CD4-positive, alpha-beta T cell (primary cell): ENCODE measurements around the gene MTG2. TPM values are rescaled to one million over a fixed set of nuclear protein-coding genes. Genes with fewer than 3 reads are reported as not detected.

Source experiments
- ATAC-seq: fragments of 200-7000 bp; cut with Tn5 transposase; one replicate; pipeline ENCODE4 v1.10.0; 2022; ENCODE audit warnings: mild to moderate bottlenecking; ENCODE audit not compliant: poor library complexity
- CTCF ChIA-PET: fragments of 350-600 bp; sonication (Branson Sonifier 250); formaldehyde crosslinking; loops from one replicate; lab custom pipeline; 2021; ENCODE audit warnings: antibody characterized with exemption, inconsistent platforms; lab: Charles Lee
- POLR2A ChIA-PET: fragments of 350-600 bp; sonication (Branson Sonifier 250); formaldehyde crosslinking; loops from one replicate; lab custom pipeline; 2021; ENCODE audit warnings: antibody characterized with exemption, inconsistent platforms; lab: Charles Lee
- DNase-seq, 14 experiments: peaks; one replicate each; pipeline ENCODE4 v3.0.0-alpha.2; 2013 to 2020; ENCODE audit warnings: mixed read lengths in 2 of 14
- H3K27ac ChIP-seq, 2 donors: one replicate each; pipeline versions ENCODE4 v1.5.1 to v1.7.0; 2013; ENCODE audit warnings: low read length in 2 of 2, low read depth in 1 of 2, mild to moderate bottlenecking in 1 of 2
- H3K27me3 ChIP-seq, 2 experiments: 1 replicate in 1 of 2; 2 replicates in 1 of 2; pipeline versions ENCODE4 v1.6.1 to v1.7.0; 2013; ENCODE audit warnings: low read length in 2 of 2, control low read depth in 1 of 2, mild to moderate bottlenecking in 1 of 2, moderate library complexity in 1 of 2; ENCODE audit not compliant: insufficient read depth in 2 of 2, control insufficient read depth in 1 of 2
- H3K36me3 ChIP-seq: one replicate; pipeline ENCODE4 v1.6.1; 2013; ENCODE audit warnings: low read length, control low read depth; ENCODE audit not compliant: insufficient read depth
- H3K4me1 ChIP-seq: one replicate; pipeline ENCODE4 v1.6.1; 2013; ENCODE audit warnings: low read length, control low read depth; ENCODE audit not compliant: insufficient read depth
- H3K4me3 ChIP-seq: one replicate; pipeline ENCODE4 v1.5.1; 2013; ENCODE audit warnings: mild to moderate bottlenecking, low read length, moderate library complexity
- H3K9me3 ChIP-seq, 2 experiments: 1 replicate in 1 of 2; 2 replicates in 1 of 2; pipeline versions ENCODE4 v1.6.1 to v1.7.0; 2013; ENCODE audit warnings: low read length in 2 of 2, mild to moderate bottlenecking in 2 of 2, control low read depth in 1 of 2, moderate library complexity in 1 of 2; ENCODE audit not compliant: control insufficient read depth in 1 of 2, insufficient read depth in 1 of 2
- H3K27ac Mint-ChIP-seq: one replicate; pipeline ENCODE4 v1.8.0; 2020; ENCODE audit warnings: mixed read lengths
- H3K27me3 Mint-ChIP-seq: one replicate; pipeline ENCODE4 v1.8.0; 2021; ENCODE audit warnings: mixed read lengths
- H3K36me3 Mint-ChIP-seq: one replicate; pipeline ENCODE4 v1.8.0; 2021; ENCODE audit warnings: low read depth, mixed read lengths
- H3K4me1 Mint-ChIP-seq: one replicate; pipeline ENCODE4 v1.8.0; 2021; ENCODE audit warnings: low read depth, mixed read lengths
- H3K4me3 Mint-ChIP-seq: one replicate; pipeline ENCODE4 v1.8.0; 2020; ENCODE audit warnings: mild to moderate bottlenecking, mixed read lengths
- H3K9me3 Mint-ChIP-seq: one replicate; pipeline ENCODE4 v1.8.0; 2020; ENCODE audit warnings: mixed read lengths
- CTCF ChIP-seq: fragments of 200-600 bp; IDR thresholded peaks from one replicate; pipeline ENCODE4 v1.8.0; 2022; ENCODE audit warnings: antibody characterized with exemption, mild to moderate bottlenecking
- intact Hi-C, 2 experiments: fragments of 100-400 bp; cut with DNase I in 1 of 2; cut with micrococcal nuclease in 1 of 2; formaldehyde crosslinking; loops; one replicate each; pipeline versions ENCODE4 v1.15.1 to v1.9.0; 2023 to 2025; cut with DNase I, micrococcal nuclease
- total RNA-seq, 174 experiments: library from RNA in 2 of 174; stranded (reverse) in 2 of 174; gene quantifications; one replicate each; pipeline ENCODE4 v1.2.3 and lab custom pipeline; 2021 to 2026

Gene MTG2
- total RNA-seq, 2 experiments from 2014 or later: 9.5 to 9.9 TPM

GRCh38 chr20:62208061-62208794, 25.4 kb downstream of the MTG2 start:
- Mint-ChIP-seq H3K36me3 (peaks cover 6% of the 10 kb centered on the region), H3K27ac (no peak overlapping the region), H3K4me1 (no peaks in the 10 kb centered on the region), H3K4me3 (no peak overlapping the region), H3K9me3 (no peaks in the 10 kb centered on the region), H3K27me3 (no peaks in the 10 kb centered on the region)
- intact Hi-C loops: no loop called here
- POLR2A ChIA-PET: no interaction called here
- CTCF ChIA-PET: no interaction called here
- Histone ChIP-seq H3K36me3 (no peaks in the 10 kb centered on the region), H3K4me1 (no peaks in the 10 kb centered on the region), H3K27ac (no peak overlapping the region), H3K9me3 (peaks cover 0 to 29% of the 10 kb centered on the region in 2 experiments), H3K27me3 (peaks cover 8 to 23% of the 10 kb centered on the region in 2 experiments), H3K4me3 (no peak overlapping the region)
- DNase-seq (no peak), ATAC-seq (no peak)
- no peak for TF ChIP-seq CTCF

GRCh38 chr20:62208795-62209755, 26.2 kb downstream of the MTG2 start:
- no peak overlapping the region for H3K27ac Mint-ChIP-seq
- no peak overlapping the region for H3K4me3 Mint-ChIP-seq
- H3K27me3 ChIP-seq: peaks cover 9 to 23% of the 10 kb centered on the region in 2 experiments
- no peaks in the 10 kb centered on the region for H3K36me3 Mint-ChIP-seq
- intact Hi-C loops: no loop called here
- no peak overlapping the region for H3K4me3 ChIP-seq
- no peak for TF ChIP-seq CTCF
- H3K9me3 Mint-ChIP-seq: no peaks in the 10 kb centered on the region
- ATAC-seq (no peak), DNase-seq (no peak)
- no peaks in the 10 kb centered on the region for H3K4me1 ChIP-seq
- no peaks in the 10 kb centered on the region for H3K36me3 ChIP-seq
- H3K9me3 ChIP-seq: peaks cover 0 to 30% of the 10 kb centered on the region in 2 experiments
- no peaks in the 10 kb centered on the region for H3K4me1 Mint-ChIP-seq
- CTCF ChIA-PET: no interaction called here
- POLR2A ChIA-PET: no interaction called here
- no peaks in the 10 kb centered on the region for H3K27me3 Mint-ChIP-seq
- H3K27ac ChIP-seq: no peak overlapping the region

DNA sequence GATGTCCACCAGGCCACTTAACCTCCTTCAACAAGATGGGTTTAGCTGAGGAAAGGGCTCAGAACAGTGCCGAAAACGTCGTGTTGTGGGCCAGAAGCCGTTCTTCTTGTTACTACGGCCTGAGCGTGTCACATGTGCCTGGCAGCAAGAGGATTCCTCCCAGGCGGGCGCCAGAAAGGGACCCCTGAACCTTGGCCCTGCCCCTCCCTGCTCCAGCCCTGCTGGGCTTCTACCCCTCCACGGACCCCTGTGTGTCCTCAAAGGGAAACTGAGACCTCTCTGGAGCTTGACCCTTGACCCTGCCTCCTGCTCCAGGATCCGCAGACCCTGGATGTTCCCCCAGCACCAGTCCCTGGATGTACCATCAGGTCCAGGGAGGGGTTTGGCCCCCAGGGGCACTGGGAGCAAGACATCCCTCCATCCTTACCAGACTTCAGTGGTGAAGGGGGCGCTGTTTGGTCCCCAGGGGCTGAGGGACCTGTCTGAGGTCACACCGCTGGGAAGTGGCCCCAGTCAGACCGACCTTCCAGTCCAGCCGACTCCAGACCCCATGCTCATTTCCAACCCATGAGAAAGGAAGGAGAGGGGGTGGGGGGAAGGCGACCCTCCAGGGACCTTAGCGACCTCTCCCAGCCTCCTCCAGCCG, 27.1 kb downstream of the MTG2 start:
- no peak overlapping the region for H3K27ac Mint-ChIP-seq
- DNase-seq (no peak), ATAC-seq (no peak)
- peaks cover 0 to 32% of the 10 kb centered on the region in 2 experiments for H3K9me3 ChIP-seq
- ChIA-PET POLR2A (no interaction called here), CTCF (no interaction called here)
- H3K36me3 ChIP-seq: no peaks in the 10 kb centered on the region
- no peak overlapping the region for H3K4me3 ChIP-seq
- H3K9me3 Mint-ChIP-seq: no peaks in the 10 kb centered on the region
- H3K27ac ChIP-seq: no peak overlapping the region
- intact Hi-C loops: no loop called here
- H3K4me3 Mint-ChIP-seq: no peak overlapping the region
- no peak for TF ChIP-seq CTCF
- H3K27me3 ChIP-seq: peaks cover 13 to 27% of the 10 kb centered on the region in 2 experiments
- H3K36me3 Mint-ChIP-seq: no peaks in the 10 kb centered on the region
- no peaks in the 10 kb centered on the region for H3K4me1 ChIP-seq
- H3K27me3 Mint-ChIP-seq: peaks cover 7% of the 10 kb centered on the region
- no peaks in the 10 kb centered on the region for H3K4me1 Mint-ChIP-seq
